ENCODE data around the gene OVOL2. TPM values are rescaled to one million over a fixed set of nuclear protein-coding genes. Genes with fewer than 3 reads are reported as not detected.

Gene OVOL2
- total RNA-seq, 2 donors from 2014 or later = 3.6 to 15.8 TPM

GRCh38 chr20:18039063-18039462 lies 18.7 kb downstream of the OVOL2 start:
- intact Hi-C loops (cut with DNase I) = no loop called here
- peaks cover 0 to 7% of the 10 kb centered on the region in 2 donors for H3K36me3 ChIP-seq (replicated peaks in 1 of 2; ENCODE audit: insufficient read depth in 1 of 2, low read depth in 2 of 2)

GRCh38 chr20:18034039-18034438 lies 23.7 kb downstream of the OVOL2 start:
- WGBS, 2 donors = 58 to 90% methylated on average over 3 to 5 of the region's 5 CpGs
- TF ChIP-seq CTCF (IDR thresholded peaks at IDR 0.05) (no peak), POLR2A (IDR thresholded peaks at IDR 0.05) (no peak)
- intact Hi-C loops (cut with DNase I) = no loop called here
- ATAC-seq = no peak
- Histone ChIP-seq H3K27ac (no peak overlapping the region), H3K4me3 (no peak overlapping the region), H3K4me1 (peaks cover 5% of the 10 kb centered on the region), H3K36me3 (replicated peaks in 1 of 2; ENCODE audit: insufficient read depth in 1 of 2, low read depth in 2 of 2) (no peaks in the 10 kb centered on the region), H3K9me3 (no peaks in the 10 kb centered on the region), H3K27me3 (no peaks in the 10 kb centered on the region)
- no peak for DNase-seq

More at GRCh38 chr20:18039063-18039462, 18.7 kb downstream of the OVOL2 start:
- no peak overlapping the region for H3K27ac ChIP-seq
- no peak overlapping the region for H3K4me3 ChIP-seq
- H3K27me3 ChIP-seq = no peaks in the 10 kb centered on the region
- DNase-seq = no peak
- no peaks in the 10 kb centered on the region for H3K4me1 ChIP-seq
- H3K9me3 ChIP-seq = no peaks in the 10 kb centered on the region
- no peak for TF ChIP-seq CTCF (IDR thresholded peaks at IDR 0.05)
- no peak for TF ChIP-seq POLR2A (IDR thresholded peaks at IDR 0.05)
- ATAC-seq = no peak
- 86 to 90% methylated on average over 5 of the region's 5 CpGs for WGBS, 2 donors

GRCh38 chr20:18032977-18033892 lies 24.5 kb downstream of the OVOL2 start:
- H3K36me3 ChIP-seq (replicated peaks in 1 of 2; ENCODE audit: insufficient read depth in 1 of 2, low read depth in 2 of 2) = no peaks in the 10 kb centered on the region
- DNase-seq = no peak
- peak; percentile 30 for ATAC-seq
- no peak overlapping the region for H3K4me3 ChIP-seq
- peaks cover 5% of the 10 kb centered on the region for H3K4me1 ChIP-seq
- H3K9me3 ChIP-seq = no peaks in the 10 kb centered on the region
- H3K27me3 ChIP-seq = no peaks in the 10 kb centered on the region
- peak overlapping the region in 2 of 4 donors; percentile 9 to 41 for H3K27ac ChIP-seq
- 69 to 73% methylated on average over 16 to 17 of the region's 17 CpGs for WGBS, 2 donors
- TF ChIP-seq CTCF (IDR thresholded peaks at IDR 0.05) (peak in 1 of 7 experiments; percentile 15), POLR2A (IDR thresholded peaks at IDR 0.05) (no peak)
- intact Hi-C loops (cut with DNase I) = no loop called here

- no peaks in the 10 kb centered on the region for H3K9me3 ChIP-seq
- H3K27me3 ChIP-seq = no peaks in the 10 kb centered on the region
- peaks cover 5% of the 10 kb centered on the region for H3K4me1 ChIP-seq
- H3K36me3 ChIP-seq (replicated peaks in 1 of 2; ENCODE audit: insufficient read depth in 1 of 2, low read depth in 2 of 2) = no peaks in the 10 kb centered on the region
- no peak overlapping the region for H3K27ac ChIP-seq
- H3K4me3 ChIP-seq = no peak overlapping the region
- intact Hi-C loops (cut with DNase I) = no loop called here
- ATAC-seq (no peak), DNase-seq (no peak)
- WGBS, 2 donors = 84 to 87% methylated on average over 7 of the region's 7 CpGs
- no peak for TF ChIP-seq POLR2A (IDR thresholded peaks at IDR 0.05)
- no peak for TF ChIP-seq CTCF (IDR thresholded peaks at IDR 0.05)
Measured at GRCh38 chr20:18031888-18032509, 25.7 kb downstream of the OVOL2 start.
